NCI-H1092 treated with DMSO at 0.1 percent for 48 hours (cell line): ENCODE results near the gene LEKR1.
"Not testable (repeated sequence)": the region's sequence is repeated elsewhere in the genome, so short reads cannot be mapped to it uniquely, and the experiment has no call there.

Experiments
- DNase-seq: peaks from one replicate; lab custom pipeline; 2025; lab: John Stamatoyannopoulos, UW

The LEKR1 gene

GRCh38 chr3:156838035-156838434 lies 11.9 kb downstream of the LEKR1 start:
- DNase-seq, result no peak

GRCh38 chr3:156840826-156841689 lies 14.9 kb downstream of the LEKR1 start:
- no peak for DNase-seq

- no peak for DNase-seq
Observed at GRCh38 chr3:156843071-156843808, 17.1 kb downstream of the LEKR1 start.

GRCh38 chr3:156847752-156848448 lies 21.7 kb downstream of the LEKR1 start:
- no peak for DNase-seq

GRCh38 chr3:156859578-156859977 lies 33.4 kb downstream of the LEKR1 start:
- DNase-seq, result no peak

GRCh38 chr3:156860873-156861272 lies 34.7 kb downstream of the LEKR1 start:
- no peak for DNase-seq

GRCh38 chr3:156862338-156862737 lies 36.2 kb downstream of the LEKR1 start:
- no peak for DNase-seq

- DNase-seq, result no peak
Observed at GRCh38 chr3:156865732-156866131, 39.6 kb downstream of the LEKR1 start.

GRCh38 chr3:156867174-156867573 lies 41.0 kb downstream of the LEKR1 start:
- DNase-seq, result no peak

- no peak for DNase-seq
Observed at GRCh38 chr3:156867920-156868319, 41.8 kb downstream of the LEKR1 start.

- DNase-seq, result no peak
Observed at GRCh38 chr3:156873906-156874305, 47.8 kb downstream of the LEKR1 start.

GRCh38 chr3:156879491-156879890 lies 53.3 kb downstream of the LEKR1 start:
- DNase-seq, result not testable (repeated sequence)

- DNase-seq, result no peak
Observed at GRCh38 chr3:156885761-156886160, 59.6 kb downstream of the LEKR1 start.

- DNase-seq, result no peak
Observed at GRCh38 chr3:156888176-156888575, 62.0 kb downstream of the LEKR1 start.

GRCh38 chr3:156888576-156888975 lies 62.4 kb downstream of the LEKR1 start:
- no peak for DNase-seq

GRCh38 chr3:156892701-156893100 lies 66.5 kb downstream of the LEKR1 start:
- no peak for DNase-seq

GRCh38 chr3:156895374-156895773 lies 69.2 kb downstream of the LEKR1 start:
- DNase-seq, result not testable (repeated sequence)

GRCh38 chr3:156897851-156898250 lies 71.7 kb downstream of the LEKR1 start:
- DNase-seq, result not testable (repeated sequence)

- no peak for DNase-seq
Observed at GRCh38 chr3:156898296-156898880, 72.2 kb downstream of the LEKR1 start.

GRCh38 chr3:156899951-156900350 lies 73.8 kb downstream of the LEKR1 start:
- no peak for DNase-seq

- no peak for DNase-seq
Observed at GRCh38 chr3:156902916-156903315, 76.8 kb downstream of the LEKR1 start.

GRCh38 chr3:156906275-156906674 lies 80.1 kb downstream of the LEKR1 start:
- no peak for DNase-seq
